HG02642 (cell line): ENCODE data around the gene LMBR1L.
A peak's percentile ranks its signal among the peaks of the same experiment; 100 is the strongest.
"Not testable (repeated sequence)": the region's sequence is repeated elsewhere in the genome, so short reads cannot be mapped to it uniquely, and the experiment has no call there.

Source experiments
- ATAC-seq: cut with Tn5 transposase; IDR thresholded peaks from one replicate; pipeline ENCODE4 v1.9.1; 2021; ENCODE audit warnings: mild to moderate bottlenecking; ENCODE audit not compliant: unreplicated experiment, poor library complexity

Gene LMBR1L, protein sequence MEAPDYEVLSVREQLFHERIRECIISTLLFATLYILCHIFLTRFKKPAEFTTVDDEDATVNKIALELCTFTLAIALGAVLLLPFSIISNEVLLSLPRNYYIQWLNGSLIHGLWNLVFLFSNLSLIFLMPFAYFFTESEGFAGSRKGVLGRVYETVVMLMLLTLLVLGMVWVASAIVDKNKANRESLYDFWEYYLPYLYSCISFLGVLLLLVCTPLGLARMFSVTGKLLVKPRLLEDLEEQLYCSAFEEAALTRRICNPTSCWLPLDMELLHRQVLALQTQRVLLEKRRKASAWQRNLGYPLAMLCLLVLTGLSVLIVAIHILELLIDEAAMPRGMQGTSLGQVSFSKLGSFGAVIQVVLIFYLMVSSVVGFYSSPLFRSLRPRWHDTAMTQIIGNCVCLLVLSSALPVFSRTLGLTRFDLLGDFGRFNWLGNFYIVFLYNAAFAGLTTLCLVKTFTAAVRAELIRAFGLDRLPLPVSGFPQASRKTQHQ

DNA sequence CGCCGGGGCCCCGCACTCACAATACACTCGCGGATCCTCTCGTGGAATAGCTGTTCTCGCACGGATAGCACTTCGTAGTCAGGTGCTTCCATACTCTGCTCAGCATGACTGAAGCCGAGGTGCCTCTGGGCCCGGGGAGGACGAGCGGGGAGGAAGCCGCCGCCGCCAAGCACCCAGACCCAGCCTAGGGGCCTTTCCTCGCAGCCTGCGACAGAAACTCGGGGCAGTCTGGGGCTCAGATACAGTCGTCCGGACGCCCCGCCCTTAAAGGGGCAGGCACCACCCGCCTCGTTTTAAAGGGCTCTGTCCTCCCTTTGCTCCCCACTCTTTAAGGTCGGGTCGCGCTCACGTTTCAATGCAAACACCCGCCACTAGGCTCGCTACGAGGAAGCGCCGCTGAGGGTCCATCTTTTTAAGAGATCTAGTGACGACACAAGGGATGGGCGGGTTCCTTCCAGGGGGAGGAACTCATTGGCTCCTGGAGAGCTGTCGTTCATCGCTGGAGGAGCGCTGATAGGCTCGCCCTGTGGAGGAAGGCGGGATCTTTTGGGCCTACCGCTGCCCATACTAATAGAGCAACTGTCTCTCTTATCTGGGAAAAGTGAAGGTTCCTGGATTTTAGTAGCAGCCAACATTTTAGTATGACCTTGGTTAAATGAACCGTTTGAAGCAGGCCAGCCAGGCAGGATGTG, at the start of gene LMBR1L:
Gene LMBR1L, minus strand, starts transcription at position 384 of the 692 bp plus-strand sequence. Its CDS starts 292 bp downstream, at position 92.
- ATAC-seq, result peak; percentile 99

DNA sequence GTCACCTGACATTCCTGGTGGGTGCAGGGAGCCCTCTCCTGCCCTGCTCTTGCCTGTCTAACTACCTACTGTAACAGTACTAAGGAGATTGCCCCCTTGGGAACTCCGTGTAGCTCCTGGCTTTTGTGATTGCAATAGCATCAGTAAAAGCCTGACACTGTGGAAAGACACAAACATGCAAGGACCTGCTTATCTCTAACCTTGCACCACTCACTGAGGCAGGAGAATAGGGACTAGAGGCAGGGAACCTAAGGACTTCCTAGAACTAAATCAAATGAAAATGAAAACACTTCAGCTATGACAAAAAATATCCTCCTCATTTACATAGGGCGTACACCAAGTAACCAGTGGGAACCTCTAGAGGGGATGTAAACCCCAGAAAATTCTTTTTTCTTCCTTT, 49.8 kb upstream of the LMBR1L start:
- ATAC-seq, result no peak

DNA sequence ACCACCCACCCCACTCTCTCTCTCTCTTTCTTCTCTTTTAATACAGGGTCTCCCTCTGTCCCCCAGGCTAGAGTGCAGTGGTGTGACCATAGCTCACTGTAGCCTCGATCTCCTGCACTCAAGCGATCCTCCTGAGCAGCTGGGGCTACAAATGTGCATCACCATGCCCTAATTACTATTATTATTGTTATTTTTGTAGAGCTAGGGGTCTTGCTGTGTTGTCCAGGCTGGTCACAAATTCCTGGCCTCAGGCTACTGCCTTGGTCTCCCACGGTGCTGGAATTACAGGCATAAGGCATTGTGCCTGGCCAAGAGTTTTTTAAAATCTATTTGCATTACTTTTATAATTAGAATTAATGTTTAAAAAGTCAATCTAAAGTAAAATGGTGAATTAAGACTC, 43.6 kb upstream of the LMBR1L start:
- ATAC-seq, result no peak

DNA sequence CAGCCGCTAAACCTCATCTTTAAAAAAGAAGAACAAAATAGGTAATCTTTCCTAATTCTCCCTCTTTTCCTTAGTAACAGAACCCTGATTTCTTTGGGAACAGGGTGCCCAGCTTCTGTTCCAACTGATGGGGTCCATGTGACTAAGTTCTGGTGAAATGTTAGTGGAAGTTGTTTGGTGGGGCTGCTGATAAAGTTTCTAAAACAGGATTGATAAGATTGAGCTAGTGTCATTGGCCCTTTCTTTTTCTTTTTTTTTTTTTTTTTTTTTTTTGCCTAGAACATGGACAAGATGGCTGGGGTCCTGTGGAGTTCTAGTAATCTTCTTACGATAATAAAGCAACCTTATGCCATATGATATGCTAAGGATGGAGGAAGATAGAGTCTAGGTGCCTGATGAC, 36.7 kb upstream of the LMBR1L start:
- ATAC-seq, result no peak

DNA sequence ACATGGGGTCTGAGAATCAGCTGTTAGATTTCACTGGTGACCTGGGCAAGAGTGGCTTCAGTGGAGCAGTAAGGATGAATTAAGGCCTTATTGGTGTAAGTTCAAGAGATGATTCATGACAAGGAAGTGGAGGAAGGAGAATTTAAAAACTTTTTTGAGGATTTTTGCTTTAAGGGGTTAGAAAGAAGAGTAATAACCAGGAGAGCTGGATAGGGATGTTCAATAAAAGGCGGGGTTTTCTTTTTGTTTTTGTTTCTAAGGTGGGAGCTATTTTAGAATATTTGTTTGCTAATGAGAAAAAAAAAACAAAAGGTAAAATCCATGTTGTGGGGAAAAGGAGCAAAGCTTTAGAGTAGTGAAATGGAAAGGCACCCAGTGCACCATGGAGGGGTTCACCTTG, 35.8 kb upstream of the LMBR1L start:
- ATAC-seq, result no peak

DNA sequence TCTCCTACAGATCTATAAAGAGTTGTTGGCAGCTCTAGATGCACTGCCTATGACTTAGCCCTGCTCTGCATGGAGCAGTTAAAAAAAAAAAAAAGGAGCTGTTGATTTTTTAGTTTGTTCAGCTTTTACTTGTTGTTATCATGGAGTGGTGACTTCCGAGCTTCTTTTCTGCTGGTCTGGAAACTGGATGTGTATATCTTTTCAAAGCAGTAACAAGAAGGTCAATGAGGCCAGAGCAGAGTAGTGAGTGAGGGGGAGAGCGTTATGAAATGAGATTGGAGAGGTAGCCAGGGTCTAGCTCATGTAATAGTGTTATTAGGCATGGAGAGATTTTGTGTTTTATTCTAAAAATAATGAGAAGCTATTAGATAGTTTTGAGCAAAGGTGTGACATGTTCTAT, 33.7 kb upstream of the LMBR1L start:
- ATAC-seq, result no peak

DNA sequence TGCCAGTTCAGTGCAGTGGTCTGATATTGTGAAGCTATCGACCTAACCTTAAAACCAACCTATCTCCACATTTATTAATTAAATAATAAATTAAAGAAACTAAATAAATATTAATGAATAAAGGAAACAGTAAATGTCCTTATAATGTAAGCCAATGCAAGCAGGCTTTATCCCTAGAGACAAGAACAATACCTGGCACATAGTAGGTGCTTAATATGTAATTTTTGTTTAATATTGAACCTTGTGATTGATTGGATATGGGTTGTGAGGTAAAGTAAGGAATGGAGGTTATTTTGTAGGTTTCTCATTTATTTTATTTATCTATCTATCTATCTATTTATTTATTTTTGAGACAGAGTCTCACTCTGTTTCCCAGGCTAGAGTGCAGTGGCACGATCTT, 28.4 kb upstream of the LMBR1L start:
- no peak for ATAC-seq

DNA sequence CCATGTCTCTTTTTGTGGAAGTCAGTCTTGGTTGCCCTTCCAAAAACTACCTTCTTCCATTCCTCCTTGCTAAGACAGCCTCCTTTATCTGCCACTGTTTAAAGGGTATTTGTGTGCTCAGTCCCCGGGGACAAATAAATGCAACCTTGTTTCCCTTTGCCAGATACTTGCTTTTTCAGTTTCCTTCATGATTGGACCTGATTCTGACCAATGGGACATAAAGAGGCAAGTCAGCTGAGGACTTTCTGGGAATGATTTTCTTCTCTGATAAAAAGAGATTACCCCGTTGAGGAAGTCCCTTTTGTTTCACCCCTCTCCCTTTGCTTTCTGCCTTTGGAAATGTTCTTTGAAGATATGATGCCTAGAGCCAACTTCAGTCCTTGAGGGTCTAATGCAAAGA, 27.9 kb upstream of the LMBR1L start:
- ATAC-seq, result no peak

DNA sequence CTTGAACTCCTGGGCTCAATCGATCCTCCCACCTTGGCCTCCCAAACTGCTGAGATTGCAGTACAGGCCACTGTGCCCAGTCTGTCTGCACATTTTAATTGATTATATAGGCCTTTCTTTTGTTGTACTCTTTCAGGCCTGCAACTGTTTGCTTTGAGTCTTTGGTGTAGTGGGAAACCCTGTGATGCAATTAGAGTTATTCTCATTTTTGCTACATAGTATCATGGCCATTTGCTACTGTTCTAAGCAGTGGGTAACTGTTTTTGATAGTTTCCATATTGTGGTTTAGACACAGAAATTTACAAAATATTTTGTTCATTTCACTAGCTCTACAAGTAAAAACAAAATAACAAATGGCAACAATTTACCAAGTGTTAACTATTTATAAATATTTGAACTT, 26.8 kb upstream of the LMBR1L start:
- no peak for ATAC-seq

DNA sequence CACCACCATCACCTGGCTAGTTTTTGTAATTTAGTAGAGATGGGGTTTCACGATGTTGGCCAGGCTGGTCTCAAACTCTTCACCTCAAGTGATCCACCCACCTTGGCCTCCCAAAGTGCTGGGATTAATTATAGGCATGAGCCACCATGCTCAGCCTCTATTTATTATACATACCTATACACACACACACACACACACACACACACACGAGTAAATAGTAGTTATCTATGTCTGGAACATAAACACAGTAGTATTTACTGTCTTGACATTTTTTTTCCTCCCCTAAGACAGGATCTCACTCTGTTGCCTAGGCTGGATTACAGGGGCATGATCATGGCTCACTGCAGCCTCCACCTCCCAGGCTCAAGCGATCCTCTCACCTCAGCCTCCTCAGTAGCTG, 26.4 kb upstream of the LMBR1L start:
- not testable (repeated sequence) for ATAC-seq

DNA sequence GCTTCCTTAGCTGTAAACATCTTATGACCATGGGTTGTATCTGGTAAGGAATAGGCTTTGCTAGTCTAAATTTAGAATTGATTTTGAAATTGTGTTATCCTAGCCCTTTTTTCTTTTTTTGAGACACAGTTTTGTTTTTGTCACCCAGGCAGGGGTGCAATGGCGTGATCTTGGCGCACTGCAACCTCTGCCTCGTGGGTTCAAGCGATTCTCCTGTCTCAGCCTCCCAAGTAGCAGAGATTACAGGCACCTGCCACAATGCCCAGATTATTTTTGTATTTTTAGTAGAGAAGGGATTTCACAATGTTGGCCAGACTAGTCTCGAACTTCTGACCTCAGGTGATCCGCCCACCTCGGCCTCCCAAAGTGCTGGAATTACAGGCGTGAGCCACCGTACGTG, 22.9 kb upstream of the LMBR1L start:
- ATAC-seq, result no peak

DNA sequence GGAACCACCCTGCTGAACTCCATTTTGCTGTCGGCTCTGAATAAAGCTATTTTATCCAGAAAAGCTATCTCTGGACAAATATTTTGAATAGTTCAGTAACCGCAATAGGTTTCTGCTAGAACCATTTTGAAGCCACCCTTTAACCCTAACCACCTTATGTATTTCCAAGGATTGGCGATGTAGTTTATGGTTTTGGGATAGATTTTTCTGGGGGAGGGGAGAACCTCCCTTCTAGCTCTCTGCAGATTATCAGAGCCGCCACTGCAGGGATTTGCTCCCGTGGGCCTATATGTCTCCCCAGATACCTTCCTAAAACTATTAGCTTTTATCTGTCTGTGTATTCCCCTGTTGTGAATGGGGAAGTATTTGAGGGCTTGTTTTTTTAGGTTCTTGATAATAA, 22.4 kb upstream of the LMBR1L start:
- ATAC-seq, result no peak

DNA sequence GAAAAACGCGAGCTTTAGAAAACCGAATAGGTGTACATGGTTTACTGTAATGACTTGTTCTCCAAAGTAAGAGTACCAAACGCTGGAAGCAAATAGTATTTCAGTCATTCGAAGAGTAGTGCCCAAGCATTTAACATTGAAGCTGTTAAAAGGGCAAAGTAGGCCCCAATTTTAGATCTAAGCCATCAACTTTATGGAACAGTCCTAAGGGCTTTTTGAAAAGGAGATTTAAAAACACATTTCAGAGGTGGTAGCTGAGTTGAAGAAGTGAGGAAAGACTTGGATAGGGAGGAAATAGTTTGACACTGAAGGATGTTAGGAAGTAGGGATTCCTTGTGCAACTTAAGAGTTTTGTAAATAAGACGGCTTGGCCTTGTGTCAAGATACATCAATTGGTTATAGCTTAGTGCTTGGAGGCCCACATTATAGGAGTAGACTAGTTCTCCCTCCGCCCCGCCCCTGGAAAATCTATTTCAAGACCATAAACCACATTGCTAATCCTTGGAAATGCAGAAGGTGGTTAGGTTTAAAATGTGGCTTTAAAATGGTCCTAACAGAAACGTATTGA, 21.3 kb upstream of the LMBR1L start:
- ATAC-seq, result no peak

DNA sequence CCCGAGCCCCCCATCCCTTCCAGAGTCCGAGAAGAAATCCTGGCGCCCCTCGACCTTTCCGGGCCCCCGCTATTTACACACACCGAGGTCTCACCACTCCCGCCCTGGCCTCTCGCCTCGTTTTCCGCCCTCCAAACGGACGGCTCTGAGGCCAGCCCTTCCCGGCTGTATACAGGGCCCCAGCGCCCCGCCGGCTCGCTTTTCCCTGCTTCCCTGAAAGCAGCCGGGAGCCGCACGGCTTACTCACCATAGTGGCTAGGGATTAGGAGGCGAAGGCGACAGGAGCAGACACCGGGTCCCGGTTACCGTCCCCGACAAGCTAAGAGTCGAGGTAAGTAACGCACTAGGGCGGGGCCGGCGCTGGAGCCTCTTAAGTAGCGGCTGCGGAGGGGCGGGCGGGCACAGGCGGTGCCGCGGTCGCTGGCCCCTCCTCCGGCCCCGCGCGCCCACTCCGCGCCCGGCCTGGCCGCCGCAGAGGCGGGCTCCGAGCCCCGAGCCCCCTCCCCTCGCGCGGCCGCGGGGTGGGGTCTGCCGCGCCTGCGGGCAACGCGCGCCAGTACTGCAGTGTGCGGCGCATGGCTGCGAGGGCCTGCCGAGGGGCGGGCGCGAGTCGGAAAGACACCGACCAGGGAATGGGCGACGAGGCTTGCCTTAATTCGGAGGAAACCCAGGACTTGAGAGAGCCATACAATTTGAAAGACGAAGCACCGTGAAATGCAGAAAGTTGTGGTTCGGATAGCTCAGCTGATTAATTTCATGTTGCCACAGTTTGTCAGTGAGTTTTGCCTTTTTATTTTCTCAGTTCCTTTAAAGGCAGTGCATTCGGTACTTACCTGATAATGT, 20.6 kb upstream of the LMBR1L start, which contains the start of gene TUBA1B:
Gene TUBA1B, minus strand, starts transcription at position 345 of the 843 bp plus-strand sequence. Its CDS starts 95 bp downstream, at position 250.
- ATAC-seq, result peak; percentile 79

DNA sequence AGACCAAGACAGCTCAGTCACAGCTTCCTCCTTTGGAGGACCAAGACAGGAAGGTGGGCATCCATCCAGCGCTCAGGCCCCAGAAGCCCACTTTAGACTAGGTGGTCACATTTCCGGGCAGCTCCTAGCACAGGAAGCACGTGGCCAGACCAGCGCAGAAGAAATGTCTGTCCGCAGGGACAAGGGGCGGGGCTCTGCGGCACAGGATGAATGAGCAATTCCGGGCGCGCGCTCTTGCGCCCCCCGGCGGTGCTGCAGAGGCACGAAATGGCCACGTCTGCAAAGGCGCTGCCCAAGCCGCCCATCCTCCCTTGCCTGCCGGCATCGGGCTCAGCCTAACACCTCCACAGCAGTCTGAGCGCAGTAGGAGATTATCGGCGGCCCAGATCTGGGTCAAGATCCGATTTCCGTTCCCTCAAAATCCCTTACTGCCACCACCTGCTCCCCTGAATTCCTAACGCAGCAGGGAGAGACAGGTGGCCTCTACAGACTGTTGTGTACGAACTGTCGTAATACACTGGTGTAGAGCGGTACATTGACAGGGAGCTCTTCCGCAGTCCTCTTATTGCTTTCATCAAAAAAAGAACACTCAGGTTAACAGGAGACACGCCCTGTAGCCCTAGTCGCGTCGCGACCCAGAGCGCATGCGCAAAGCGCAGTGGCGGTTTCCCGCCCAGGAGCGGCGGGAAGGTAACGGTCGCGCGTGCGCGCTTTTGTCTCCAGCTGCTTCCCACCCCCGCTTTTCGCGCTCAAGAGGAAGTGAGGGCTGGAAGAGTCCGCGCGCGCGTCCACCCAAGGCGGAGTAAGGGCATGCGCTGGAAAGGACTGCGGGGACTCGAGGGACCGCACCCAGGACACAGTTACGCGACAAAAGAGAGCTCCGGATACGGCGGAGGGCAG, 19.8 kb upstream of the LMBR1L start:
- peak; percentile 48 for ATAC-seq

DNA sequence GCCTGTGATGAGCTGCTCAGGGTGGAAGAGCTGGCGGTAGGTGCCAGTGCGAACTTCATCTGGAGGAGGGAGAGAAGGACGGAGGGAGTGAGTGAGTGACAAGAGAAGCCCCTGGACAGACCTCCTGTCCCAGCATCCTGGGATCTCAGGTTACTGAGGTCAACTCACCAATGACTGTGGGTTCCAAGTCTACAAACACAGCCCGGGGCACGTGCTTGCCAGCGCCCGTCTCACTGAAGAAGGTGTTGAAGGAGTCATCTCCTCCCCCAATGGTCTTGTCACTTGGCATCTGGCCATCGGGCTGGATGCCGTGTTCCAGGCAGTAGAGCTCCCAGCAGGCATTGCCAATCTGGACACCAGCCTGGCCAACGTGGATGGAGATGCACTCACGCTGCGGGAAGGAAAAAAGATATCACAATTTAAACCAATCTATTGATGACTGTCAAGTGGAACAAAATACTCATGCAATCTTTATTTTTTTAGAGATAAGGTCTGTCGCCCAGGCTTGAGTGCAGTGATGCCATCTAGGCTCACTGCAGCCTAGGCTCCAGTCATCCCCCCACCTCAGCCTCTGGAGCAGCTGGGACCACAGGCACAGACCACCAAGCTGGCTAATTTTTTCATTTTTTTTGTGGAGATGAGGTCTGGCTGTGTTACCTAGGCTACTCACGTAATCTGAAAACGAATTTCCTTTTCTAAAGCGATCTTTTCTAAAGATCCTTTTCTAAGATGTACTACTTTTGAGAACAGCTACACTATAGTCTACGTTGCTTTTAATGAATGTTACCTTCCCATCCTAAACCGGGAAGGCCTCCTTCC, 18.9 kb upstream of the LMBR1L start:
- ATAC-seq, result no peak

DNA sequence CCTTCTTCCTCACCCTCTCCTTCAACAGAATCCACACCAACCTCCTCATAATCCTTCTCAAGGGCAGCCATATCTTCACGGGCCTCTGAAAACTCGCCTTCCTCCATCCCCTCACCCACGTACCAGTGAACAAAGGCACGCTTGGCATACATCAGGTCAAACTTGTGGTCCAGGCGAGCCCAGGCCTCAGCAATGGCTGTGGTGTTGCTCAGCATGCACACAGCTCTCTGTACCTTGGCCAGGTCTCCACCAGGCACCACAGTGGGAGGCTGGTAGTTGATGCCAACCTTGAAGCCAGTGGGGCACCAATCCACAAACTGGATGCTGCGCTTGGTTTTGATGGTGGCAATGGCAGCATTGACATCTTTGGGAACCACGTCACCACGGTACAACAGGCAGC, 17.3 kb upstream of the LMBR1L start:
- ATAC-seq, result not testable (repeated sequence)
